ENCODE measurements around the gene CCDC188.
A peak's percentile ranks its signal among the peaks of the same experiment; 100 is the strongest.

DNA sequence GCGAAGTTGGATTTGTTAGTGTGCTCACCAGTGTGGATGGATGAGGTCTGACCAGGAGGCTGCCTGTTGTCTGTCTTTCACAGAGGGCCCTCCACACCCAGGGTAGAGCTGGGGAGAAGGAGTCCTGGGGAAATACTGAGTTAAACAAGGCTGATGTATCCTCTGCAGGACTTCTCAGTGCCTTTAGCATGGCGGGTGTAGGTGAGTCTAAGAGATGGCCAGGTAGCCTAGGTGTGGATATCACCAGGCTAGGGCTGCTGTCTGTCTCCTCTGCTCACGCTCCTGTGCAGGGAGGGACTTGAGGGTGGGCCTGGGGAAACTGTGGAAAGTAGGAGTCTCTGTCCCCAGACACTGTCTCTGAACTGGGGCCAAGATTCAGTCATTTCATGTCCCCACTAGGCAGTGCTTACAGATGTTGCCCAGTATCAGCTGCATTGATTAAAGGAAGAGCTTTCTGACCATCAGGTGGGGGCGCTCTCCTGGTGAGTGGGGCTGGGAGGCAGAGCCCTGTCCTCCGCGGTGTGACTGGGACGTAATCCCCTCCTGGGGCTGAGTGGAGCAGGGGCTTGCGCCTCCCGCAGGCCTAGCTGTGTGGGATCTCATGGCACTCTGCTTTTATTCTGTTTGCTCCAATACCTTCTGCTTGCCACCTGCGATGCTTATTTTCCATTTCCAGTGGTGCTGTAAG lies 35.5 kb upstream of the CCDC188 start:
- TF ChIP-seq CTCF (IDR thresholded peaks at IDR 0.05; ENCODE audit: low read depth, low read length) (peak; percentile 36), EZH2phosphoT487 (IDR thresholded peaks at IDR 0.05; ENCODE audit: low read depth) (no peak)
